Caco-2 (cell line): Measurements from ENCODE around the gene PRR35. TPM values are rescaled to one million over a fixed set of nuclear protein-coding genes. Genes with fewer than 3 reads are reported as not detected.

Source experiments
- BruUV-seq: library from RNA; stranded (reverse); fragments of 400-500 nt; replicated peaks from 2 replicates; lab custom pipeline; 2021; lab: Mats Ljungman, UMichigan
- CTCF ChIA-PET: fragments of 300-600 bp; sonication (Branson Sonifier 250); formaldehyde crosslinking; loops from one replicate; lab custom pipeline; 2022; ENCODE audit warnings: antibody characterized with exemption; lab: Charles Lee
- POLR2A ChIA-PET: fragments of 300-600 bp; sonication (Branson Sonifier 250); formaldehyde crosslinking; loops from one replicate; lab custom pipeline; 2022; ENCODE audit warnings: antibody characterized with exemption; lab: Charles Lee
- DNase-seq, 2 experiments: peaks; one replicate each; pipeline versions ENCODE4 v3.0.0 to v3.0.0-alpha.2; 2020 to 2022
- H3K27me3 ChIP-seq: replicated peaks from 2 replicates; pipeline ENCODE4 v1.6.0; 2011; ENCODE audit warnings: low read length; ENCODE audit not compliant: control insufficient read depth, insufficient read depth
- H3K36me3 ChIP-seq: 2 replicates; pipeline ENCODE4 v1.5.1; 2011; ENCODE audit warnings: low read length; ENCODE audit not compliant: control insufficient read depth, insufficient read depth
- H3K4me1 ChIP-seq: fragments of 250-450 bp; sonication (Bioruptor Pico); 2 replicates; pipeline ENCODE4 v1.5.1; 2020; ENCODE audit warnings: mild to moderate bottlenecking
- H3K4me3 ChIP-seq: 2 replicates; pipeline ENCODE4 v1.5.1; 2011; ENCODE audit warnings: low read depth, mild to moderate bottlenecking, control low read depth, low read length
- H3K9me3 ChIP-seq: fragments of 250-450 bp; sonication (Bioruptor Pico); 2 replicates; pipeline ENCODE4 v1.5.1; 2020; ENCODE audit warnings: mild to moderate bottlenecking, moderate library complexity
- H3K27ac Mint-ChIP-seq: one replicate; pipeline ENCODE4 v1.8.0; 2022; ENCODE audit warnings: mixed read lengths; ENCODE audit not compliant: unreplicated experiment
- H3K27me3 Mint-ChIP-seq: one replicate; pipeline ENCODE4 v1.8.0; 2022; ENCODE audit warnings: mixed read lengths; ENCODE audit not compliant: insufficient read depth, unreplicated experiment
- H3K36me3 Mint-ChIP-seq: one replicate; pipeline ENCODE4 v1.8.0; 2022; ENCODE audit warnings: mild to moderate bottlenecking, mixed read lengths; ENCODE audit not compliant: insufficient read depth, unreplicated experiment
- H3K4me1 Mint-ChIP-seq: one replicate; pipeline ENCODE4 v1.8.0; 2022; ENCODE audit warnings: low read depth, mixed read lengths; ENCODE audit not compliant: unreplicated experiment
- H3K4me3 Mint-ChIP-seq: one replicate; pipeline ENCODE4 v1.8.0; 2022; ENCODE audit warnings: mild to moderate bottlenecking, moderate library complexity, mixed read lengths; ENCODE audit not compliant: unreplicated experiment
- H3K9me3 Mint-ChIP-seq: one replicate; pipeline ENCODE4 v1.8.0; 2022; ENCODE audit warnings: mixed read lengths; ENCODE audit not compliant: unreplicated experiment
- intact Hi-C: fragments of 100-400 bp; cut with micrococcal nuclease; formaldehyde crosslinking; loops from one replicate; pipeline ENCODE4 v1.10.0; 2022; ENCODE audit not compliant: unreplicated experiment
- total RNA-seq: library from RNA; stranded (reverse); gene quantifications from 2 replicates; pipeline ENCODE4 v1.2.3, GENCODE V29; 2022
- TF ChIP-seq, protein P1 (sequence below), 2 experiments: fragments of 200-600 bp in 1 of 2; IDR thresholded peaks; 1 replicate in 1 of 2; 2 replicates in 1 of 2; pipeline versions ENCODE4 v1.5.1 to v1.8.0; 2011 to 2022; ENCODE audit warnings: antibody characterized with exemption in 1 of 2, control low read depth in 1 of 2, inconsistent platforms in 1 of 2, low read depth in 1 of 2, low read length in 1 of 2, mild to moderate bottlenecking in 1 of 2, moderate library complexity in 1 of 2; ENCODE audit not compliant: insufficient read depth in 1 of 2, severe bottlenecking in 1 of 2, unreplicated experiment in 1 of 2

Gene PRR35
- total RNA-seq, 1 experiment from 2014 or later, result not detected

DNA sequence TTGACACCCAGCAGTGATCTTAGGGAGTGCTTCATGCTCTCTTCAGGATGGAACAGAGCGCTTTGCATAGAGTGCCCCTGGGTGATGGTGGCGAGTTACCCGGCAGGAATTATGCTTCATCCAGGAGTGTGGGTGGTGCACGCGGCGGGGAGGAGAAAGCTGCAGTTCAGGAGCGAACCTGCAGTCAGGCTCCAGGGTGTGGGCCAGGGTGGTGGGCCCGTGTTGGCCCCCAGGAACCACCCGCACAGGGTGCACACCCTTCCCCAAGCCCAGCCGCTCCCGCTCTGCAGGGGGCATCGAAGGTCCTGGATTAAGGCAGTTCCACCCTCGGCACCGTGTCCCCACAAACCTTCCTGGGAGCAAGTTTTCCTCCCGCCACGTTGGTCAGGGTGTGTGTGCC is 33.6 kb downstream of the PRR35 start:
- H3K4me3 Mint-ChIP-seq, result peak overlapping the region; percentile 42
- Histone ChIP-seq H3K4me3 (no peak overlapping the region), H3K9me3 (no peaks in the 10 kb centered on the region), H3K27me3 (no peaks in the 10 kb centered on the region), H3K4me1 (peaks cover 29% of the 10 kb centered on the region), H3K36me3 (no peaks in the 10 kb centered on the region)
- H3K36me3 Mint-ChIP-seq, result peaks cover 31% of the 10 kb centered on the region
- intact Hi-C loops, result no loop called here
- TF ChIP-seq, protein P1, sequence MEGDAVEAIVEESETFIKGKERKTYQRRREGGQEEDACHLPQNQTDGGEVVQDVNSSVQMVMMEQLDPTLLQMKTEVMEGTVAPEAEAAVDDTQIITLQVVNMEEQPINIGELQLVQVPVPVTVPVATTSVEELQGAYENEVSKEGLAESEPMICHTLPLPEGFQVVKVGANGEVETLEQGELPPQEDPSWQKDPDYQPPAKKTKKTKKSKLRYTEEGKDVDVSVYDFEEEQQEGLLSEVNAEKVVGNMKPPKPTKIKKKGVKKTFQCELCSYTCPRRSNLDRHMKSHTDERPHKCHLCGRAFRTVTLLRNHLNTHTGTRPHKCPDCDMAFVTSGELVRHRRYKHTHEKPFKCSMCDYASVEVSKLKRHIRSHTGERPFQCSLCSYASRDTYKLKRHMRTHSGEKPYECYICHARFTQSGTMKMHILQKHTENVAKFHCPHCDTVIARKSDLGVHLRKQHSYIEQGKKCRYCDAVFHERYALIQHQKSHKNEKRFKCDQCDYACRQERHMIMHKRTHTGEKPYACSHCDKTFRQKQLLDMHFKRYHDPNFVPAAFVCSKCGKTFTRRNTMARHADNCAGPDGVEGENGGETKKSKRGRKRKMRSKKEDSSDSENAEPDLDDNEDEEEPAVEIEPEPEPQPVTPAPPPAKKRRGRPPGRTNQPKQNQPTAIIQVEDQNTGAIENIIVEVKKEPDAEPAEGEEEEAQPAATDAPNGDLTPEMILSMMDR (IDR thresholded peaks at IDR 0.05; ENCODE audit: insufficient read depth in 1 of 2, low read depth in 1 of 2, low read length in 1 of 2, severe bottlenecking in 1 of 2, unreplicated experiment in 1 of 2), result no peak
- POLR2A ChIA-PET, result interaction anchor here (1.2 kb wide), 1 partner anchor 55 kb away, joined by 4 read pairs; the partner anchor contains the start of gene WDR90
- peak overlapping the region; percentile 66 for H3K27ac Mint-ChIP-seq
- H3K9me3 Mint-ChIP-seq, result no peaks in the 10 kb centered on the region
- peaks cover 25% of the 10 kb centered on the region for H3K4me1 Mint-ChIP-seq
- no peaks in the 10 kb centered on the region for H3K27me3 Mint-ChIP-seq
- BruUV-seq, result TSS peak; percentile 16
- peak in 1 of 2 experiments; percentile 28 for DNase-seq
- CTCF ChIA-PET, result no interaction called here

DNA sequence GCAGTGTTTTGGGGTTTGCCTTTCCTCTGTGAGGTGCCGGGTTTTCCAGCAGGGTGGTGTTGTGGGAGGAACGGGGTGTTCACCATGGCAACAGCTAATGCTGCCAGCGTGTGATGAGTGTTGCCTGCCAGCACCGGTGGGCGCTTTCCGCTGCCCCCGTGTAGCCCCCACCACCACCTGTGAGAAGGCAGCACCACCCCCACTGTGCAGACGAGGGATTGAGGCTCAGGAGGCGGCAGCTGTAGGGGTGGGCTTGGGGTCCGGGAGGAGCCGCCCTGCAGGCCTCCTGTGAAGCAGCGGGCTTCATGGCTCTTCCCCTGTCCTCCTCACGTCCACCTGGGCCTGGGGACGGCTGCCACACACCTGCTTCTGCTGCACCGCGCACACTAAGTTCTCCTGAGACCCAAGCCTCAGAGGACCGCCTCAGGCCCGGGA is 34.9 kb downstream of the PRR35 start:
- Histone ChIP-seq H3K36me3 (peaks cover 2% of the 10 kb centered on the region), H3K9me3 (no peaks in the 10 kb centered on the region), H3K4me1 (peaks cover 29% of the 10 kb centered on the region), H3K4me3 (no peak overlapping the region), H3K27me3 (no peaks in the 10 kb centered on the region)
- H3K4me3 Mint-ChIP-seq, result no peak overlapping the region
- ChIA-PET POLR2A (no interaction called here), CTCF (no interaction called here)
- peaks cover 22% of the 10 kb centered on the region for H3K36me3 Mint-ChIP-seq
- TF ChIP-seq, protein P1 (IDR thresholded peaks at IDR 0.05; ENCODE audit: insufficient read depth in 1 of 2, low read depth in 1 of 2, low read length in 1 of 2, severe bottlenecking in 1 of 2, unreplicated experiment in 1 of 2), result no peak
- no peaks in the 10 kb centered on the region for H3K9me3 Mint-ChIP-seq
- H3K4me1 Mint-ChIP-seq, result peaks cover 25% of the 10 kb centered on the region
- no peak overlapping the region for H3K27ac Mint-ChIP-seq
- peak in 1 of 2 experiments; percentile 28 for DNase-seq
- no peaks in the 10 kb centered on the region for H3K27me3 Mint-ChIP-seq
- intact Hi-C loops, result no loop called here
- no TSS peak for BruUV-seq

DNA sequence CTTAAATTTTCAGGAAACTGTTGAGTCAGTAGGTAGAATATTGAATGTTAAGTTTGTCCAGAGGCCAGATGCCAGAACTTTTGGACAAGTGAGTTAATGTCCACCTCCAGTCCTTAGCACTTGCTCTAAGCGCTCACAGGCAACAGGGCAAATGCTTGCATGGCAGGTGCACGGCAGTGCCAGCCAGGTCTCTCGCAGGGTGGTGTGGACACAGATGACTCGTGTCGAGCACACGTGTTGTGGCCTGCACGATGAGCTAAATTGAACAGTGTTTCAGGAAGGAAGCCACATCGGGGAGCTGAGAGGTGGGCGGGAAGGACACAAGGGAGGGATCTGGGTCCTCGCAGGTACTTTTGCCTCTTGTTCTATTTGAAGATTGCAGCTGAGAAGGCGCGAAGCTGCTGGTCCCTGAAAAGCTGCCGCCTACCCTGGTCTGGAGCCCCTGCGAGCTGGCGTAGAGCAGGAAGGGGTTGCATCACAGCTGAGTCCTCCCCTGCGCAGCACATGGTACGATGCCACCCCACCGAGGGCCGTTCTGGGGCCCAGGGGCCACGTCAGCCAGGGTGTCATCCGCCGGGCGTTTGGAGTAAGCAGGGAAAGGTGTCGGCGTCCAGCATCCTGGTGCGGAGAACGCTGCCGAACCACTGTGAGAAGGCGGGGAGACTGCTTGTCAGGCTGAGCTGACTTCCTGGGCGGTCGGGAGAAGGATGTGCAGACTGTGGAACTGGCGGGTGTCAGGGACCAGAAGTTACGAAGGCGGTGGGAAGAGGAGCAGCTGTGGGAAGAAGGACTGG is 35.9 kb downstream of the PRR35 start:
- peak in 1 of 2 experiments; percentile 30 for DNase-seq
- Histone ChIP-seq H3K4me3 (no peak overlapping the region), H3K36me3 (peaks cover 2% of the 10 kb centered on the region), H3K27me3 (no peaks in the 10 kb centered on the region), H3K4me1 (peaks cover 29% of the 10 kb centered on the region), H3K9me3 (no peaks in the 10 kb centered on the region)
- no peaks in the 10 kb centered on the region for H3K9me3 Mint-ChIP-seq
- peaks cover 22% of the 10 kb centered on the region for H3K36me3 Mint-ChIP-seq
- POLR2A ChIA-PET, result no interaction called here
- peaks cover 17% of the 10 kb centered on the region for H3K4me1 Mint-ChIP-seq
- CTCF ChIA-PET, result no interaction called here
- peak overlapping the region; percentile 38 for H3K27ac Mint-ChIP-seq
- no peak overlapping the region for H3K4me3 Mint-ChIP-seq
- H3K27me3 Mint-ChIP-seq, result no peaks in the 10 kb centered on the region
- TF ChIP-seq, protein P1 (IDR thresholded peaks at IDR 0.05; ENCODE audit: insufficient read depth in 1 of 2, low read depth in 1 of 2, low read length in 1 of 2, severe bottlenecking in 1 of 2, unreplicated experiment in 1 of 2), result no peak
- BruUV-seq, result no TSS peak
- intact Hi-C loops, result no loop called here
